CD14-positive monocyte (primary cell): ENCODE measurements around the gene ZNHIT2. TPM values are rescaled to one million over a fixed set of nuclear protein-coding genes. Genes with fewer than 3 reads are reported as not detected.
A peak's percentile ranks its signal among the peaks of the same experiment; 100 is the strongest.

ENCODE experiments used
- DNase-seq, 3 donors: peaks; one replicate each; pipeline ENCODE4 v3.0.0-alpha.2; 2011 to 2022
- H2AFZ ChIP-seq: 2 replicates; pipeline ENCODE4 v1.6.0; 2012; ENCODE audit warnings: mild to moderate bottlenecking, low read depth, low read length, inconsistent platforms; ENCODE audit not compliant: insufficient read depth, poor library complexity, severe bottlenecking
- H3K27ac ChIP-seq, 2 donors: 1 replicate in 1 of 2; 2 replicates in 1 of 2; pipeline ENCODE4 v1.5.1; 2012 to 2013; ENCODE audit warnings: low read length in 2 of 2, control low read depth in 1 of 2, inconsistent platforms in 1 of 2, low read depth in 1 of 2, mild to moderate bottlenecking in 1 of 2
- H3K27me3 ChIP-seq, 2 donors: one replicate each; pipeline versions ENCODE4 v1.6.0 to v1.6.1; 2011 to 2013; ENCODE audit warnings: low read length in 2 of 2; ENCODE audit not compliant: control insufficient read depth in 2 of 2, insufficient read depth in 2 of 2
- H3K36me3 ChIP-seq, 2 donors: replicated peaks in 1 of 2; 1 replicate in 1 of 2; 2 replicates in 1 of 2; pipeline versions ENCODE4 v1.5.1 to v1.6.1; 2012 to 2013; ENCODE audit warnings: low read length in 2 of 2, control low read depth in 1 of 2, inconsistent platforms in 1 of 2, mild to moderate bottlenecking in 1 of 2; ENCODE audit not compliant: insufficient read depth in 2 of 2, control insufficient read depth in 1 of 2
- H3K4me1 ChIP-seq, 2 donors: 1 replicate in 1 of 2; 2 replicates in 1 of 2; pipeline versions ENCODE4 v1.5.1 to v1.6.1; 2012 to 2013; ENCODE audit warnings: low read length in 2 of 2, control low read depth in 1 of 2, inconsistent platforms in 1 of 2, mild to moderate bottlenecking in 1 of 2, moderate library complexity in 1 of 2; ENCODE audit not compliant: insufficient read depth in 2 of 2, control insufficient read depth in 1 of 2
- H3K4me2 ChIP-seq: replicated peaks from 2 replicates; pipeline ENCODE3; 2012; ENCODE audit warnings: low read length, moderate library complexity, mild to moderate bottlenecking; ENCODE audit not compliant: poor library complexity, severe bottlenecking; ENCODE audit errors: extremely low read depth
- H3K4me3 ChIP-seq, 3 experiments: fragments of 200-600 bp in 1 of 3; sonication (generic) in 1 of 3; replicated peaks in 1 of 3; 1 replicate in 2 of 3; 2 replicates in 1 of 3; pipeline ENCODE4 v1.5.1; 2011 to 2013; ENCODE audit warnings: low read length in 3 of 3, mild to moderate bottlenecking in 3 of 3, control low read depth in 2 of 3, low read depth in 2 of 3, inconsistent platforms in 1 of 3, moderate library complexity in 1 of 3
- H3K79me2 ChIP-seq: 2 replicates; pipeline ENCODE4 v1.6.0; 2012; ENCODE audit warnings: mild to moderate bottlenecking, control low read depth, inconsistent platforms, low read length, moderate library complexity; ENCODE audit not compliant: insufficient read depth
- H3K9ac ChIP-seq: 2 replicates; pipeline ENCODE4 v1.6.0; 2017; ENCODE audit warnings: low read length, mild to moderate bottlenecking; ENCODE audit not compliant: insufficient read depth, poor library complexity, severe bottlenecking
- H3K9me3 ChIP-seq, 2 donors: replicated peaks in 1 of 2; 1 replicate in 1 of 2; 2 replicates in 1 of 2; pipeline versions ENCODE4 v1.5.1 to v1.6.1; 2012 to 2013; ENCODE audit warnings: low read length in 2 of 2, control low read depth in 1 of 2; ENCODE audit not compliant: control insufficient read depth in 1 of 2, insufficient read depth in 1 of 2
- H4K20me1 ChIP-seq: 2 replicates; pipeline ENCODE4 v1.6.0; 2012; ENCODE audit warnings: mild to moderate bottlenecking, low read length, control low read depth, moderate library complexity; ENCODE audit not compliant: insufficient read depth
- H3K27ac Mint-ChIP-seq, 7 donors: one replicate each; pipeline ENCODE4 v1.8.0; 2020; ENCODE audit warnings: mild to moderate bottlenecking in 7 of 7, mixed read lengths in 7 of 7, moderate library complexity in 6 of 7, inconsistent platforms in 2 of 7
- H3K27me3 Mint-ChIP-seq, 3 donors: one replicate each; pipeline ENCODE4 v1.8.0; 2021 to 2022; ENCODE audit warnings: low read depth in 3 of 3, mild to moderate bottlenecking in 3 of 3, mixed read lengths in 3 of 3, moderate library complexity in 3 of 3, inconsistent platforms in 1 of 3
- H3K36me3 Mint-ChIP-seq, 2 donors: one replicate each; pipeline ENCODE4 v1.8.0; 2020; ENCODE audit warnings: mixed read lengths in 2 of 2, inconsistent platforms in 1 of 2, mild to moderate bottlenecking in 1 of 2
- H3K4me1 Mint-ChIP-seq: one replicate; pipeline ENCODE4 v1.8.0; 2020; ENCODE audit warnings: mild to moderate bottlenecking, mixed read lengths
- H3K4me3 Mint-ChIP-seq, 2 donors: one replicate each; pipeline ENCODE4 v1.8.0; 2020; ENCODE audit warnings: mild to moderate bottlenecking in 2 of 2, mixed read lengths in 2 of 2, moderate library complexity in 1 of 2
- H3K9me3 Mint-ChIP-seq, 7 donors: one replicate each; pipeline ENCODE4 v1.8.0; 2020 to 2022; ENCODE audit warnings: mixed read lengths in 7 of 7, mild to moderate bottlenecking in 6 of 7, moderate library complexity in 6 of 7, inconsistent platforms in 2 of 7
- CTCF ChIP-seq: fragments of 200-600 bp; IDR thresholded peaks from one replicate; pipeline ENCODE4 v1.8.0; 2022; ENCODE audit warnings: antibody characterized with exemption, mild to moderate bottlenecking
- WGBS: methylation state at CpG from one replicate; pipeline ENCODE4 v1.1.5; 2013; ENCODE audit warnings: missing lambda C conversion rate; ENCODE audit not compliant: insufficient coverage; 5-methylcytosine and 5-hydroxymethylcytosine counted together
- intact Hi-C, 2 donors: fragments of 100-400 bp; cut with micrococcal nuclease; formaldehyde crosslinking; loops; one replicate each; pipeline versions ENCODE4 v1.15.0 to v1.15.1; 2023
- polyA plus RNA-seq, 3 donors: library from polyadenylated mRNA; depleted of rRNA in 1 of 3; unstranded in 2 of 3; stranded (reverse) in 1 of 3; fragments of 300-500 nt in 2 of 3; fragments of >200 nt in 1 of 3; fragmentation: Illumina TruSeq in 2 of 3; gene quantifications; 1 replicate in 2 of 3; 2 replicates in 1 of 3; pipeline ENCODE4 v1.2.3, GENCODE V29; 2012 to 2021

ZNHIT2 gene
- polyA plus RNA-seq, 3 donors: 2.1 to 9.4 (median 5.8) TPM

- H3K4me3 Mint-ChIP-seq: no peak overlapping the region
Observed at GRCh38 chr11:65126624-65127274, 9.2 kb upstream of the ZNHIT2 start.

More at GRCh38 chr11:65126624-65127274, 9.2 kb upstream of the ZNHIT2 start:
- Histone ChIP-seq H3K27me3 (no peaks in the 10 kb centered on the region), H3K9ac (no peak overlapping the region), H3K36me3 (peaks cover 70 to 75% of the 10 kb centered on the region in 2 donors), H3K4me3 (no peak overlapping the region), H3K27ac (no peak overlapping the region), H2AFZ (no peak overlapping the region), H4K20me1 (peaks cover 38% of the 10 kb centered on the region), H3K4me1 (peaks cover 8 to 10% of the 10 kb centered on the region in 2 donors), H3K79me2 (peaks cover 42% of the 10 kb centered on the region), H3K9me3 (no peaks in the 10 kb centered on the region), H3K4me2 (no peak overlapping the region)
- Mint-ChIP-seq H3K9me3 (no peaks in the 10 kb centered on the region), H3K27me3 (peaks cover 0 to 2% (median 0%) of the 10 kb centered on the region in 3 donors), H3K36me3 (peaks cover 62 to 77% of the 10 kb centered on the region in 2 donors), H3K4me1 (no peaks in the 10 kb centered on the region), H3K27ac (peak overlapping the region in 2 of 7 donors; percentile 7 to 11)
- TF ChIP-seq CTCF: no peak
- 95% methylated on average over 3 of the region's 6 CpGs for WGBS
- intact Hi-C loops: no loop called here
- DNase-seq: no peak
